HepG2 (cell line): ENCODE data around the gene DENND10. TPM values are rescaled to one million over a fixed set of nuclear protein-coding genes. Genes with fewer than 3 reads are reported as not detected.
A peak's percentile ranks its signal among the peaks of the same experiment; 100 is the strongest.

Experiments used
- HNRNPLL ChIP-seq: fragments of 200-400 bp; formaldehyde crosslinking; IDR thresholded peaks from 2 replicates; pipeline ENCODE4 v1.6.1; 2017; ENCODE audit warnings: mild to moderate bottlenecking, low read depth, low read length; ENCODE audit not compliant: poor library complexity, severe bottlenecking
- MIXL1 ChIP-seq: IDR thresholded peaks from 2 replicates; pipeline ENCODE4 v1.6.1; 2016
- NCOA1 ChIP-seq: sonication (generic); formaldehyde crosslinking; IDR thresholded peaks from 2 replicates; pipeline ENCODE4 v1.9.0; 2021; ENCODE audit warnings: missing genetic modification reagents
- SALL1 ChIP-seq: sonication (generic); formaldehyde crosslinking; IDR thresholded peaks from 2 replicates; pipeline ENCODE4 v1.8.0; 2022; ENCODE audit warnings: mild to moderate bottlenecking, missing genetic modification reagents
- SMAD1 ChIP-seq: sonication (generic); formaldehyde crosslinking; IDR thresholded peaks from 2 replicates; pipeline ENCODE4 v1.4.0; 2020; ENCODE audit warnings: missing genetic modification reagents, low read depth, mild to moderate bottlenecking, borderline replicate concordance
- SRY ChIP-seq: sonication (generic); formaldehyde crosslinking; IDR thresholded peaks from 2 replicates; pipeline ENCODE4 v1.8.0; 2022; ENCODE audit warnings: mild to moderate bottlenecking, missing genetic modification reagents
- TGIF2 ChIP-seq: IDR thresholded peaks from 2 replicates; pipeline ENCODE4 v1.6.1; 2016; ENCODE audit warnings: control low read depth, missing compliant biosample characterization
- ZNF235 ChIP-seq: sonication (generic); formaldehyde crosslinking; IDR thresholded peaks from 2 replicates; pipeline ENCODE4 v1.8.1; 2023; ENCODE audit warnings: mild to moderate bottlenecking, missing genetic modification reagents, borderline replicate concordance
- ZNF282 ChIP-seq: fragments of 450-650 bp; IDR thresholded peaks from 2 replicates; pipeline ENCODE4 v1.6.1; 2018; ENCODE audit not compliant: partially characterized antibody
- ZNF329 ChIP-seq: sonication (generic); formaldehyde crosslinking; IDR thresholded peaks from 2 replicates; pipeline ENCODE4 v1.9.0; 2021; ENCODE audit warnings: low read depth, mild to moderate bottlenecking, missing genetic modification reagents
- ZNF431 ChIP-seq: sonication (generic); formaldehyde crosslinking; IDR thresholded peaks from 2 replicates; pipeline ENCODE4 v1.9.0; 2022; ENCODE audit warnings: missing genetic modification reagents, low read depth, mild to moderate bottlenecking, borderline replicate concordance
- ZNF451 ChIP-seq: sonication (generic); formaldehyde crosslinking; IDR thresholded peaks from 2 replicates; pipeline ENCODE4 v1.5.0; 2020; ENCODE audit warnings: mild to moderate bottlenecking, missing genetic modification reagents
- ZNF883 ChIP-seq: sonication (generic); formaldehyde crosslinking; IDR thresholded peaks from 2 replicates; pipeline ENCODE4 v1.5.1; 2020; ENCODE audit warnings: mild to moderate bottlenecking, missing genetic modification reagents; ENCODE audit errors: not compliant biosample characterization
- polyA plus RNA-seq, 8 experiments: library from polyadenylated mRNA; depleted of rRNA in 3 of 8; stranded (reverse) in 7 of 8; unstranded in 1 of 8; fragments of >200 nt; fragmentation: Illumina TruSeq in 4 of 8; extraction: Trizol in 4 of 8; gene quantifications; 2 replicates each; pipeline versions ENCODE4 v1.2.1 to v1.2.3, GENCODE V29; 2011 to 2016; ENCODE audit warnings: low read depth in 4 of 8, missing spikeins in 1 of 8, mixed read lengths in 1 of 8; ENCODE audit not compliant: insufficient read depth in 1 of 8
- total RNA-seq, 5 experiments: library from RNA; depleted of rRNA; stranded (reverse); fragments of >200 nt; fragmentation: Illumina TruSeq; extraction: Trizol; gene quantifications; 2 replicates each; pipeline ENCODE4 v1.2.3, GENCODE V29; 2016; ENCODE audit warnings: low read depth in 1 of 5
- TF ChIP-seq, protein P1 (sequence below): sonication (generic); formaldehyde crosslinking; IDR thresholded peaks from 2 replicates; pipeline ENCODE4 v1.5.1; 2020; ENCODE audit warnings: mild to moderate bottlenecking, missing genetic modification reagents, borderline replicate concordance
- TF ChIP-seq, protein P2 (sequence below): sonication (generic); formaldehyde crosslinking; IDR thresholded peaks from 2 replicates; pipeline ENCODE4 v1.8.0; 2022; ENCODE audit warnings: mild to moderate bottlenecking, missing genetic modification reagents, moderate library complexity
- TF ChIP-seq, protein P3 (sequence below): sonication (generic); formaldehyde crosslinking; IDR thresholded peaks from 2 replicates; pipeline ENCODE4 v1.8.0; 2022; ENCODE audit warnings: missing genetic modification reagents, mild to moderate bottlenecking, moderate library complexity, borderline replicate concordance
- TF ChIP-seq, protein P4 (sequence below): sonication (generic); formaldehyde crosslinking; IDR thresholded peaks from 2 replicates; pipeline ENCODE4 v1.4.0; 2020; ENCODE audit warnings: missing genetic modification reagents

DENND10 gene
- total and polyA plus RNA-seq, 2 of the 13 experiments (the other 11 are each of a cell fraction or from before 2014, with no cell fraction given), result 43.7 to 78.8 TPM

DNA sequence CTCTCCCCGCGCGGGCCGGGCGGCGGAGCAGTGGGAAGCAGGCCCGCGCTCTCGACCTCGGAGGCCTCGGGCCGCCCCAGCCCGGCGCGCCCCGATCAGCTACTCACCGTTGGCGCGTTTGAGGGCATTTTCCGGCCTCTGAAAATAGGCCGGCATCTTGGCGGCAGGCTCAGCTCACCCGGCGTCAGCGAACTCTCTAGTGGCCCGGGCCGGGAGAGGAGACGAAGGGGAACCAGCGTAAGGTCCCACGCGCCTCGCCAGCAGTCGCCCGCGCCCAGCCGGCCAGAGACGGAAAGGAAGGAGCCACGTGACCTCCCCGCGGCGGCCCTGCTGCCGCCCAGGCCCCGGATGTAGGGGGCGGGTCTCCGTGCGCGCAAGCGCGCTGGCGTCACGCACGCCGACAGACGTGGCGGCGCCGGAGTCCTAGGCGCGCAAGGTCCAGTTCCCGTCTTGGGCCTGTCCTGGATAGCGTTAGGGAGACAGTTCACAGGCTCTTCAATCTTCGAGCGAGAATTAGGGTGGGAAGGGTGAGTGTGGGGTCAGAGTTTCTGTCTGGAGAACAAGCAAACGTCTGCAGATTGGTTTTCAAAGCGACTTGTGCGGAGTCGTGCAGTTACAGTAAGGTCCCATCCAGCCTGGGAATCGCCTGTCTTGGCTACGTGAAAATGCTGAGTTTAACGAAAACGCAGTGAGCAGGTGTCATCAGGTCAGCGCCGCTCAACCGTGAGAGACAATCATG is 23.2 kb upstream of the DENND10 start, which contains the start of gene EIF3A (continued):
- TF ChIP-seq, protein P1, sequence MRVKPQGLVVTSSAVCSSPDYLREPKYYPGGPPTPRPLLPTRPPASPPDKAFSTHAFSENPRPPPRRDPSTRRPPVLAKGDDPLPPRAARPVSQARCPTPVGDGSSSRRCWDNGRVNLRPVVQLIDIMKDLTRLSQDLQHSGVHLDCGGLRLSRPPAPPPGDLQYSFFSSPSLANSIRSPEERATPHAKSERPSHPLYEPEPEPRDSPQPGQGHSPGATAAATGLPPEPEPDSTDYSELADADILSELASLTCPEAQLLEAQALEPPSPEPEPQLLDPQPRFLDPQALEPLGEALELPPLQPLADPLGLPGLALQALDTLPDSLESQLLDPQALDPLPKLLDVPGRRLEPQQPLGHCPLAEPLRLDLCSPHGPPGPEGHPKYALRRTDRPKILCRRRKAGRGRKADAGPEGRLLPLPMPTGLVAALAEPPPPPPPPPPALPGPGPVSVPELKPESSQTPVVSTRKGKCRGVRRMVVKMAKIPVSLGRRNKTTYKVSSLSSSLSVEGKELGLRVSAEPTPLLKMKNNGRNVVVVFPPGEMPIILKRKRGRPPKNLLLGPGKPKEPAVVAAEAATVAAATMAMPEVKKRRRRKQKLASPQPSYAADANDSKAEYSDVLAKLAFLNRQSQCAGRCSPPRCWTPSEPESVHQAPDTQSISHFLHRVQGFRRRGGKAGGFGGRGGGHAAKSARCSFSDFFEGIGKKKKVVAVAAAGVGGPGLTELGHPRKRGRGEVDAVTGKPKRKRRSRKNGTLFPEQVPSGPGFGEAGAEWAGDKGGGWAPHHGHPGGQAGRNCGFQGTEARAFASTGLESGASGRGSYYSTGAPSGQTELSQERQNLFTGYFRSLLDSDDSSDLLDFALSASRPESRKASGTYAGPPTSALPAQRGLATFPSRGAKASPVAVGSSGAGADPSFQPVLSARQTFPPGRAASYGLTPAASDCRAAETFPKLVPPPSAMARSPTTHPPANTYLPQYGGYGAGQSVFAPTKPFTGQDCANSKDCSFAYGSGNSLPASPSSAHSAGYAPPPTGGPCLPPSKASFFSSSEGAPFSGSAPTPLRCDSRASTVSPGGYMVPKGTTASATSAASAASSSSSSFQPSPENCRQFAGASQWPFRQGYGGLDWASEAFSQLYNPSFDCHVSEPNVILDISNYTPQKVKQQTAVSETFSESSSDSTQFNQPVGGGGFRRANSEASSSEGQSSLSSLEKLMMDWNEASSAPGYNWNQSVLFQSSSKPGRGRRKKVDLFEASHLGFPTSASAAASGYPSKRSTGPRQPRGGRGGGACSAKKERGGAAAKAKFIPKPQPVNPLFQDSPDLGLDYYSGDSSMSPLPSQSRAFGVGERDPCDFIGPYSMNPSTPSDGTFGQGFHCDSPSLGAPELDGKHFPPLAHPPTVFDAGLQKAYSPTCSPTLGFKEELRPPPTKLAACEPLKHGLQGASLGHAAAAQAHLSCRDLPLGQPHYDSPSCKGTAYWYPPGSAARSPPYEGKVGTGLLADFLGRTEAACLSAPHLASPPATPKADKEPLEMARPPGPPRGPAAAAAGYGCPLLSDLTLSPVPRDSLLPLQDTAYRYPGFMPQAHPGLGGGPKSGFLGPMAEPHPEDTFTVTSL (CRISPR knock-in tag), result peak; percentile 45; the same call in 1 of the 2 replicates
- TF ChIP-seq MIXL1 (CRISPR knock-in tag), result no peak
- TF ChIP-seq HNRNPLL, result peak; percentile 70
- TF ChIP-seq ZNF431 (CRISPR knock-in tag), result peak; percentile 85
- TF ChIP-seq, protein P2, sequence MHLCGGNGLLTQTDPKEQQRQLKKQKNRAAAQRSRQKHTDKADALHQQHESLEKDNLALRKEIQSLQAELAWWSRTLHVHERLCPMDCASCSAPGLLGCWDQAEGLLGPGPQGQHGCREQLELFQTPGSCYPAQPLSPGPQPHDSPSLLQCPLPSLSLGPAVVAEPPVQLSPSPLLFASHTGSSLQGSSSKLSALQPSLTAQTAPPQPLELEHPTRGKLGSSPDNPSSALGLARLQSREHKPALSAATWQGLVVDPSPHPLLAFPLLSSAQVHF (CRISPR knock-in tag), result peak; percentile 61; the same call in 1 of the 2 replicates
- TF ChIP-seq SMAD1 (CRISPR knock-in tag), result peak; percentile 83; the same call in 1 of the 2 replicates
- 0 out of 2 replicates have a peak, but pooled peaks have one; percentile 48 for TF ChIP-seq ZNF329 (CRISPR knock-in tag)
- peak; percentile 58; the same call in 1 of the 2 replicates for TF ChIP-seq ZNF451 (CRISPR knock-in tag)
- peak; percentile 81; the same call in 1 of the 2 replicates for TF ChIP-seq NCOA1 (CRISPR knock-in tag)
- TF ChIP-seq TGIF2 (CRISPR knock-in tag), result peak; percentile 31
- no peak for TF ChIP-seq ZNF282
- TF ChIP-seq, protein P3, sequence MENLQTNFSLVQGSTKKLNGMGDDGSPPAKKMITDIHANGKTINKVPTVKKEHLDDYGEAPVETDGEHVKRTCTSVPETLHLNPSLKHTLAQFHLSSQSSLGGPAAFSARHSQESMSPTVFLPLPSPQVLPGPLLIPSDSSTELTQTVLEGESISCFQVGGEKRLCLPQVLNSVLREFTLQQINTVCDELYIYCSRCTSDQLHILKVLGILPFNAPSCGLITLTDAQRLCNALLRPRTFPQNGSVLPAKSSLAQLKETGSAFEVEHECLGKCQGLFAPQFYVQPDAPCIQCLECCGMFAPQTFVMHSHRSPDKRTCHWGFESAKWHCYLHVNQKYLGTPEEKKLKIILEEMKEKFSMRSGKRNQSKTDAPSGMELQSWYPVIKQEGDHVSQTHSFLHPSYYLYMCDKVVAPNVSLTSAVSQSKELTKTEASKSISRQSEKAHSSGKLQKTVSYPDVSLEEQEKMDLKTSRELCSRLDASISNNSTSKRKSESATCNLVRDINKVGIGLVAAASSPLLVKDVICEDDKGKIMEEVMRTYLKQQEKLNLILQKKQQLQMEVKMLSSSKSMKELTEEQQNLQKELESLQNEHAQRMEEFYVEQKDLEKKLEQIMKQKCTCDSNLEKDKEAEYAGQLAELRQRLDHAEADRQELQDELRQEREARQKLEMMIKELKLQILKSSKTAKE (CRISPR knock-in tag), result no peak
- TF ChIP-seq SRY (CRISPR knock-in tag), result peak; percentile 77; the same call in 1 of the 2 replicates
- TF ChIP-seq, protein P4, sequence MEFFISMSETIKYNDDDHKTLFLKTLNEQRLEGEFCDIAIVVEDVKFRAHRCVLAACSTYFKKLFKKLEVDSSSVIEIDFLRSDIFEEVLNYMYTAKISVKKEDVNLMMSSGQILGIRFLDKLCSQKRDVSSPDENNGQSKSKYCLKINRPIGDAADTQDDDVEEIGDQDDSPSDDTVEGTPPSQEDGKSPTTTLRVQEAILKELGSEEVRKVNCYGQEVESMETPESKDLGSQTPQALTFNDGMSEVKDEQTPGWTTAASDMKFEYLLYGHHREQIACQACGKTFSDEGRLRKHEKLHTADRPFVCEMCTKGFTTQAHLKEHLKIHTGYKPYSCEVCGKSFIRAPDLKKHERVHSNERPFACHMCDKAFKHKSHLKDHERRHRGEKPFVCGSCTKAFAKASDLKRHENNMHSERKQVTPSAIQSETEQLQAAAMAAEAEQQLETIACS (CRISPR knock-in tag), result no peak
- TF ChIP-seq ZNF883 (CRISPR knock-in tag), result peak; percentile 94
- peak; percentile 90; the same call in 1 of the 2 replicates for TF ChIP-seq ZNF235 (CRISPR knock-in tag)
- peak; percentile 64 for TF ChIP-seq SALL1 (CRISPR knock-in tag)
